ENCODE data around the gene ENDOD1.

The ENDOD1 gene

DNA sequence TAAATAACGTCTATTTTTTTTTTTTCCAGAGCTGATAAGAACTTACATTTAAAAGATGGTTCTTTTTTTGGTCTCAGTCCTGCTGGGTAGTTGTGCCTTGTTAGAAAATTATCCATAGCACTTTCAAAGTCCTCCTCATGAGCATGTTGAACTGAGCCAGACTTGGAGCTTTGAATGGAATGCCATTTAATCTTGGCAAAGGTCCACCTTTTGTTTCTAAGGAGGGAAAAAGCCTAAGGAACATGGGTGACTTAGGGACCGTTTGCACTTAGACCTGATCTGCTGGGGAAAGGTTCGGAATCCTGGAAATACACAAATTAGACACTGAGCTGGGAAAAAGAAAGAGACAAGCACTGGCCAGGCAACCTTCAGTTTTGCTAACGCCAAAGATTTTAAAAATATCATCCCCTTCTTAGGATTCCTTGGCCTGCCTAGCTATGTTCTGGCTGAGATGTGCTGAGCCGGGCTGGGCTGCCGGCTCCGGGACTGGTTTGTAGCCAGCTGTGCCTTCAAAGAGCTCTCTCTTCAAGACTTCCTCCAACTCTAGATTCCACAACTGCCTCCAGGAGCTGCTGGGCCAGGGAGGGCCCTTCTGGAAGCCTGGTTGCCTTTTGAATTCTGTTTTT, 67.4 kb downstream of the ENDOD1 start:
- Histone ChIP-seq H3K4me1 (peaks cover 9% of the 10 kb centered on the region), H3K9me3 (no peaks in the 10 kb centered on the region), H3K4me3 (ENCODE audit: low read depth, low read length) (no peak overlapping the region), H3K27me3 (no peaks in the 10 kb centered on the region), H3K36me3 (no peaks in the 10 kb centered on the region)
- TF ChIP-seq, protein P1, sequence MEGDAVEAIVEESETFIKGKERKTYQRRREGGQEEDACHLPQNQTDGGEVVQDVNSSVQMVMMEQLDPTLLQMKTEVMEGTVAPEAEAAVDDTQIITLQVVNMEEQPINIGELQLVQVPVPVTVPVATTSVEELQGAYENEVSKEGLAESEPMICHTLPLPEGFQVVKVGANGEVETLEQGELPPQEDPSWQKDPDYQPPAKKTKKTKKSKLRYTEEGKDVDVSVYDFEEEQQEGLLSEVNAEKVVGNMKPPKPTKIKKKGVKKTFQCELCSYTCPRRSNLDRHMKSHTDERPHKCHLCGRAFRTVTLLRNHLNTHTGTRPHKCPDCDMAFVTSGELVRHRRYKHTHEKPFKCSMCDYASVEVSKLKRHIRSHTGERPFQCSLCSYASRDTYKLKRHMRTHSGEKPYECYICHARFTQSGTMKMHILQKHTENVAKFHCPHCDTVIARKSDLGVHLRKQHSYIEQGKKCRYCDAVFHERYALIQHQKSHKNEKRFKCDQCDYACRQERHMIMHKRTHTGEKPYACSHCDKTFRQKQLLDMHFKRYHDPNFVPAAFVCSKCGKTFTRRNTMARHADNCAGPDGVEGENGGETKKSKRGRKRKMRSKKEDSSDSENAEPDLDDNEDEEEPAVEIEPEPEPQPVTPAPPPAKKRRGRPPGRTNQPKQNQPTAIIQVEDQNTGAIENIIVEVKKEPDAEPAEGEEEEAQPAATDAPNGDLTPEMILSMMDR (IDR thresholded peaks at IDR 0.05; ENCODE audit: low read depth, low read length): no peak
- no peak for DNase-seq

DNA sequence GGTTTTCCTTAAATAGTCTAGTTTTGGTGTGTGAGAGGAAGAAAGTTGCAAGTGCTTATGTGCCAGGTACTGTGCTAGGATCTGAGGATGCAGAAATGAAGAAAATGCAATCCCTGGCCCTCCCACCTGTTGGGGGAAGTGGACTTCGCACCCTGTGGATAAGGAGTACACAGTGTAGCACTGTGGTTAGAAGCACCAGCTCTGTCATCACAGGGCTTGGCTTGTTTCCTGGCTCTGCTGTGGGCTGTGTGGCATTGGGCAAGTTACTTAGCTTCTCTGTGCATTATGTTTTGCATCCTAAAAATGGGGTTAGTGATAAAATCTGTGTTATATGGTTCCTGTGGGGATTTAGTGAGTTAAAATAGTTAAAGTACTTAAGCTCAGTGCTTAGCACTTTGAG, 68.2 kb downstream of the ENDOD1 start:
- TF ChIP-seq, protein P1 (IDR thresholded peaks at IDR 0.05; ENCODE audit: low read depth, low read length): no peak
- no peak for DNase-seq
- peaks cover 9% of the 10 kb centered on the region for H3K4me1 ChIP-seq

DNA sequence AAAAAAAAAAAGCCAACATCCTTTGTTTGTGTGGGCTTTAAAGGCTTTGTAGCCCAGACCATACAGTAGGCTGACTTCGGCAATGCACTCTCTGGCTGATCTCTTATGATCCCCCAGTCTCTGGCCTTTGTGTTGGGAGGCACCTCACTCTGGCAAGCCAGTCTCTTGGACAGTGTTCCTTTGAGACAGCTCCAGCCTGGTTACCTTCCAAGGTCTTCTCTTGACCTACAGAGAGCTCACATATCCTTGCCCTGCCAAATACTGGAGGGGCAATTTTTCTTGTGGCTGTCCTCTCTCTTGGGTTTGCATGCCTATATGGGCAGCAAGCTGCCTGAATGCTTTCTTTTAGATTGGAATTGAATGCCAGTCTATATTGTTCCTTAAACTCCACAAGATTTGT, 71.6 kb downstream of the ENDOD1 start:
- peaks cover 9% of the 10 kb centered on the region for H3K4me1 ChIP-seq
- no peaks in the 10 kb centered on the region for H3K36me3 ChIP-seq
- H3K9me3 ChIP-seq: no peaks in the 10 kb centered on the region
- no peak overlapping the region for H3K4me3 ChIP-seq (ENCODE audit: low read depth, low read length)
- DNase-seq: no peak
- no peaks in the 10 kb centered on the region for H3K27me3 ChIP-seq
- TF ChIP-seq, protein P1 (IDR thresholded peaks at IDR 0.05; ENCODE audit: low read depth, low read length): no peak

More for the DNA sequence above, 68.2 kb downstream of the ENDOD1 start:
- H3K36me3 ChIP-seq: no peaks in the 10 kb centered on the region
- H3K4me3 ChIP-seq (ENCODE audit: low read depth, low read length): no peak overlapping the region
- no peaks in the 10 kb centered on the region for H3K9me3 ChIP-seq
- no peaks in the 10 kb centered on the region for H3K27me3 ChIP-seq

DNA sequence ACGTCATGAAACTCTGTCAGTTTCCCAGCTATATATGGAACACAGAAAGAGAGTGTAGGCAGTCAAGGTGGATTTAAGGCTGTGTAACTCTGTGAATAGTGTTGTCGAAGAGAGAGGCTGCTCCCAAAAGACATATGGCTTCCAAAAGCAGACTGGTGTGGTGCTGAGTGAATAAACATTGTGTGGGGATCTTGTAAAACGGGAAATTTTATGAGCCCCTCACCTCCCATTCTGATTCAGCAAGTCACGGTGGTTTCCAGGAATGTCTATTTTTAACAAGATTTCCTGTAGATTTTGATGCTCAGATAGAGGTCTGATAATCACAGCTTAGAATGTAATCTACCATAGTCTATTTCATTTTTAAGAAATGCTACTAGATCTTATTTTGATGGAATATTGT, 73.5 kb downstream of the ENDOD1 start:
- Histone ChIP-seq H3K36me3 (no peaks in the 10 kb centered on the region), H3K27me3 (no peaks in the 10 kb centered on the region), H3K4me3 (ENCODE audit: low read depth, low read length) (no peak overlapping the region), H3K4me1 (peaks cover 9% of the 10 kb centered on the region), H3K9me3 (no peaks in the 10 kb centered on the region)
- TF ChIP-seq, protein P1 (IDR thresholded peaks at IDR 0.05; ENCODE audit: low read depth, low read length): no peak
- DNase-seq: no peak

DNA sequence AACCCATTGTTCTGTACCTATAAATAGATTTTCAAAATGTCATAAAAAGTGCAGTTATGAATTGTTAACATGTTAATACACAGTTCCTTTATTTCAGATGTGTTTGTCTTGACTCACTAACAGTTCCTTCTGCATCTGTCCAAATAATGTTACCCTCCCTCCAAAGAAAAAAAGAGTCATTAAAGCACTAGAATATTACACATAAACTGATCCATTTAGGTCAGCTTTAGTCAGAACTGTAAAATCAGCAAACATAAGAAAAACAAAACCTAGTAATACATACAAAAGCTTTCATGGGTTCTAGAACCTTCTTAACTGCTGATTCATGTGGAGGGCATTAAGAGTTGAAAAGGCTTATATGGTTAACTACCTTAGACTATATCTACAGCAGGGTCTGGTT, 76.0 kb downstream of the ENDOD1 start:
- H3K4me1 ChIP-seq: no peaks in the 10 kb centered on the region
- H3K4me3 ChIP-seq (ENCODE audit: low read depth, low read length): no peak overlapping the region
- H3K9me3 ChIP-seq: no peaks in the 10 kb centered on the region
- H3K36me3 ChIP-seq: no peaks in the 10 kb centered on the region
- no peaks in the 10 kb centered on the region for H3K27me3 ChIP-seq
- DNase-seq: no peak
- TF ChIP-seq, protein P1 (IDR thresholded peaks at IDR 0.05; ENCODE audit: low read depth, low read length): no peak

DNA sequence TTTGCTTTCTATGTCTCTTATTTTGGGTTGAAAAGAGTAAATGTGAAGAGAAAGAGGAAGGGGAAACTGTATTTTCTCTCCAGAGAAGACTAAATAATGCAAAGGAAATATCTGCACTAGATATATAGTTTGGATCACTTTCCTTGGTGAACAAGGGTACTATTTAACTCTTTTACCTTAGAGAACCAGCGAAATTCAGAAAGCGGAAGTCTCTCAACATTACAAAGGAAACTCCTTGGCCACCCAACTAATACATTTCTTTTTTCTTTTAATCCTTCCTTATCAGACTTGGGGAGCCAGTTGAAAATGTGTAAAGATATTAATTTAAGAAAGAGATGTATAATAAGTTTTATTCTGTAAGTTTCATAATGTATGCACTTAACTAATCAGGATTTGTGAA, 77.1 kb downstream of the ENDOD1 start:
- Histone ChIP-seq H3K36me3 (no peaks in the 10 kb centered on the region), H3K27me3 (no peaks in the 10 kb centered on the region), H3K9me3 (no peaks in the 10 kb centered on the region), H3K4me1 (no peaks in the 10 kb centered on the region), H3K4me3 (ENCODE audit: low read depth, low read length) (no peak overlapping the region)
- no peak for DNase-seq
- TF ChIP-seq, protein P1 (IDR thresholded peaks at IDR 0.05; ENCODE audit: low read depth, low read length): no peak

Measured in BE2C (cell line).